Fibroblast of lung (primary cell): ENCODE measurements around the gene XXYLT1. TPM values are rescaled to one million over a fixed set of nuclear protein-coding genes. Genes with fewer than 3 reads are reported as not detected.
"Not testable (repeated sequence)": the region's sequence is repeated elsewhere in the genome, so short reads cannot be mapped to it uniquely, and the experiment has no call there.

ENCODE experiments used
- DNase-seq, 2 donors: peaks; one replicate each; pipeline versions ENCODE4 v3.0.0 to v3.0.0-alpha.2; 2010; ENCODE audit warnings: low read depth in 2 of 2
- H2AFZ ChIP-seq: 2 replicates; pipeline ENCODE4 v1.5.1; 2012; ENCODE audit warnings: low read length, control low read depth, inconsistent platforms
- H3K27ac ChIP-seq: 2 replicates; pipeline ENCODE4 v1.5.1; 2011; ENCODE audit warnings: low read length, control low read depth; ENCODE audit not compliant: insufficient read depth
- H3K27me3 ChIP-seq: 2 replicates; pipeline ENCODE4 v1.5.1; 2011; ENCODE audit warnings: mild to moderate bottlenecking, low read length; ENCODE audit not compliant: control insufficient read depth, insufficient read depth
- H3K36me3 ChIP-seq: 2 replicates; pipeline ENCODE4 v1.5.1; 2011; ENCODE audit warnings: low read length; ENCODE audit not compliant: control insufficient read depth, insufficient read depth
- H3K4me1 ChIP-seq: 2 replicates; pipeline ENCODE4 v1.5.1; 2011; ENCODE audit warnings: low read length; ENCODE audit not compliant: control insufficient read depth, insufficient read depth; ENCODE audit errors: extremely low read depth
- H3K4me2 ChIP-seq: 2 replicates; pipeline ENCODE4 v1.5.1; 2011; ENCODE audit warnings: low read length, control low read depth; ENCODE audit not compliant: insufficient read depth; ENCODE audit errors: extremely low read depth
- H3K4me3 ChIP-seq, 4 experiments: fragments of 200-600 bp in 1 of 4; sonication (generic) in 1 of 4; replicated peaks in 1 of 4; 2 replicates each; pipeline ENCODE4 v1.5.1; 2011 to 2016; ENCODE audit warnings: low read length in 4 of 4, low read depth in 3 of 4, mild to moderate bottlenecking in 3 of 4, control low read depth in 2 of 4, inconsistent platforms in 1 of 4, mixed read lengths in 1 of 4; ENCODE audit not compliant: insufficient read depth in 1 of 4; ENCODE audit errors: control extremely low read depth in 1 of 4
- H3K79me2 ChIP-seq: 2 replicates; pipeline ENCODE4 v1.5.1; 2012; ENCODE audit warnings: mild to moderate bottlenecking, low read length, inconsistent platforms; ENCODE audit not compliant: control insufficient read depth, insufficient read depth
- H3K9ac ChIP-seq: 2 replicates; pipeline ENCODE4 v1.5.1; 2011; ENCODE audit warnings: mild to moderate bottlenecking, low read length, control low read depth; ENCODE audit not compliant: insufficient read depth
- H3K9me3 ChIP-seq: 2 replicates; pipeline ENCODE4 v1.5.1; 2012; ENCODE audit warnings: low read depth, low read length; ENCODE audit not compliant: control insufficient read depth, insufficient read depth
- H4K20me1 ChIP-seq: 2 replicates; pipeline ENCODE4 v1.5.1; 2011; ENCODE audit warnings: low read length; ENCODE audit not compliant: control insufficient read depth, insufficient read depth; ENCODE audit errors: extremely low read depth
- CTCF ChIP-seq, 2 donors: IDR thresholded peaks in 1 of 2; conservative IDR thresholded peaks in 1 of 2; 1 replicate in 1 of 2; 2 replicates in 1 of 2; pipeline ENCODE4 v1.5.1; 2011 to 2012; ENCODE audit warnings: low read length in 2 of 2, control low read depth in 1 of 2, inconsistent platforms in 1 of 2, low read depth in 1 of 2, mild to moderate bottlenecking in 1 of 2
- EZH2 ChIP-seq: IDR thresholded peaks from 2 replicates; pipeline ENCODE4 v1.5.1; 2012; ENCODE audit warnings: low read length, control low read depth, mild to moderate bottlenecking; ENCODE audit errors: missing control alignments
- polyA plus RNA-seq, 2 donors: library from polyadenylated mRNA; depleted of rRNA in 1 of 2; stranded (reverse) in 1 of 2; unstranded in 1 of 2; fragments of >200 nt; gene quantifications; 2 replicates each; pipeline ENCODE4 v1.2.1, GENCODE V29; 2011 to 2012; ENCODE audit warnings: missing spikeins in 1 of 2
- total RNA-seq: library from RNA; depleted of rRNA; stranded (reverse); fragments of >200 nt; gene quantifications from 2 replicates; pipeline ENCODE4 v1.2.1, GENCODE V29; 2014

The XXYLT1 gene
- total and polyA plus RNA-seq, 2 donors (not counting 1 experiment from before 2014, with no cell fraction given): 12.4 to 18.5 TPM

- Histone ChIP-seq H3K9ac (no peak overlapping the region), H3K9me3 (no peaks in the 10 kb centered on the region), H3K4me1 (peaks cover 5% of the 10 kb centered on the region), H3K36me3 (no peaks in the 10 kb centered on the region), H3K4me3 (no peak overlapping the region), H3K27me3 (no peaks in the 10 kb centered on the region), H4K20me1 (no peaks in the 10 kb centered on the region), H3K27ac (no peak overlapping the region), H3K4me2 (no peak overlapping the region), H3K79me2 (no peaks in the 10 kb centered on the region), H2AFZ (no peak overlapping the region)
- no peak for TF ChIP-seq EZH2
- no peak for TF ChIP-seq CTCF (conservative IDR thresholded peaks at IDR 0.05 in 1 of 2, IDR thresholded peaks at IDR 0.05 in 1 of 2; ENCODE audit: low read depth in 1 of 2, low read length in 2 of 2)
- peak; percentile 40 to 49 for DNase-seq
These were observed 49.7 kb downstream of the XXYLT1 start for GRCh38 chr3:195221015-195221853.

- peaks cover 5% of the 10 kb centered on the region for H3K4me1 ChIP-seq
- H3K27ac ChIP-seq: no peak overlapping the region
- no peaks in the 10 kb centered on the region for H4K20me1 ChIP-seq
- no peak overlapping the region for H3K4me2 ChIP-seq
- H3K79me2 ChIP-seq: no peaks in the 10 kb centered on the region
- no peaks in the 10 kb centered on the region for H3K36me3 ChIP-seq
- H3K9ac ChIP-seq: no peak overlapping the region
- TF ChIP-seq EZH2 (no peak), CTCF (conservative IDR thresholded peaks at IDR 0.05 in 1 of 2, IDR thresholded peaks at IDR 0.05 in 1 of 2; ENCODE audit: low read depth in 1 of 2, low read length in 2 of 2) (no peak)
- no peaks in the 10 kb centered on the region for H3K9me3 ChIP-seq
- no peak overlapping the region for H2AFZ ChIP-seq
- no peak for DNase-seq
- H3K27me3 ChIP-seq: no peaks in the 10 kb centered on the region
- H3K4me3 ChIP-seq: no peak overlapping the region
These were observed 51.4 kb downstream of the XXYLT1 start for GRCh38 chr3:195219351-195220230.

GRCh38 chr3:195218331-195218730, 52.6 kb downstream of the XXYLT1 start:
- not testable (repeated sequence) for H3K4me3 ChIP-seq, H3K9me3 ChIP-seq, H3K27ac ChIP-seq, H2AFZ ChIP-seq, H3K4me2 ChIP-seq, H4K20me1 ChIP-seq, H3K27me3 ChIP-seq, H3K9ac ChIP-seq, H3K4me1 ChIP-seq, H3K36me3 ChIP-seq, H3K79me2 ChIP-seq, DNase-seq

GRCh38 chr3:195215576-195215975, 55.4 kb downstream of the XXYLT1 start:
- H3K4me2 ChIP-seq, H3K79me2 ChIP-seq, H4K20me1 ChIP-seq, H3K9me3 ChIP-seq, H2AFZ ChIP-seq, H3K36me3 ChIP-seq, H3K27ac ChIP-seq, H3K4me1 ChIP-seq, H3K9ac ChIP-seq, DNase-seq, H3K27me3 ChIP-seq, H3K4me3 ChIP-seq: not testable (repeated sequence)
